WERI-Rb-1 (cell line): Measurements from ENCODE around the gene CHD6.

Experiments
- DNase-seq: peaks from one replicate; pipeline ENCODE4 v3.0.0-alpha.2; 2020
- H3K27ac ChIP-seq: fragments of 250-450 bp; sonication (Bioruptor Pico); 2 replicates; pipeline ENCODE4 v1.5.1; 2020; ENCODE audit warnings: mild to moderate bottlenecking, moderate library complexity
- H3K27me3 ChIP-seq: fragments of 250-450 bp; sonication (Bioruptor Pico); 2 replicates; pipeline ENCODE4 v1.5.1; 2021; ENCODE audit warnings: mild to moderate bottlenecking, low read depth, moderate library complexity; ENCODE audit not compliant: insufficient read depth, severe bottlenecking
- H3K36me3 ChIP-seq: fragments of 250-450 bp; sonication (Bioruptor Pico); 2 replicates; pipeline ENCODE4 v1.5.1; 2020; ENCODE audit warnings: mild to moderate bottlenecking, moderate library complexity
- H3K4me3 ChIP-seq: 2 replicates; pipeline ENCODE4 v1.5.1; 2011; ENCODE audit warnings: low read depth, mild to moderate bottlenecking, control low read depth, low read length
- H3K9me3 ChIP-seq: fragments of 250-450 bp; sonication (Bioruptor Pico); 2 replicates; pipeline ENCODE4 v1.5.1; 2021; ENCODE audit warnings: mild to moderate bottlenecking, moderate library complexity; ENCODE audit not compliant: severe bottlenecking
- TF ChIP-seq, protein P1 (sequence below): IDR thresholded peaks from 2 replicates; pipeline ENCODE4 v1.5.1; 2011; ENCODE audit warnings: low read depth, mild to moderate bottlenecking, control low read depth, inconsistent platforms, low read length

The CHD6 gene

DNA sequence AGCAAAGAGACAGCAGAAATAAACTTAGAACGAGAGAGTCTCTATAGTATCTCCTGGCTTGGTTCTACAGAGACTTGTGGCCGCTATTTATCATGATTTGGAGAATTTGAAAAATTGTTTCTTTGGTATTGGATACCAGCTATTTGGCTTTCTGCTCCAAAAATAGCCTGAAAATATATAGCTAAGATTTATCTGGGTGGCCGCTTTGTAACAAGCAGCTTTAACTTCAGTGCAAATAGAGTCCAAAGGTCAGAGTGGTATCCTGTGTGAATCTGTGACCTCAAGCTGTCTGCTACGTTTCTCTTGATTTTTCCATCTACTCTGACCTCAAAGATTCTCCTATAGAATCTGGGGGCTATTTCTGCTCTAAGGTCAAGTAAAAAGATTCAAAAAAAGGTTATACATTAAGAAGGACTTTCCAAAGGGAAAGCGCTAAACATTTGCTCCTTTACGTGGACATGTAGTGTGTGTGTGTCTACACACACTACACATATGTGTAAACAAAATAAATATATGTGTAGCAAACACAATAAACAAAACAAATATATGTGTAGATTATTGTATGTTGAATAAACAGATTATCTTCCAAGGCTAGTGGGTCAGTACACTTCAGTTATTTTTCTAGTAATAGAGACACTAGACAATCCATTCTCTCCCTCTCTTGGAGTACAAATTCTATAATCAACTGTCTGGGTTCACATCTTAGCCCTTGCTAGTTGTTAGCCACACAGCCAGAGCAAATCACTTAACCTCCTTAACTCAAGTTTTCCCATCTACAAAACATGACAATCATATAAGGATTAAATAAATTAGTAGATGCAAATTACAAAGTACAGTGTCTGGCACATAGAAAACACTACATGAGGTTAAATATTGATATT is 40.8 kb downstream of the CHD6 start:
- Histone ChIP-seq H3K4me3 (no peak overlapping the region), H3K9me3 (no peaks in the 10 kb centered on the region), H3K36me3 (no peaks in the 10 kb centered on the region), H3K27ac (no peak overlapping the region), H3K27me3 (no peaks in the 10 kb centered on the region)
- no peak for DNase-seq
- TF ChIP-seq, protein P1, sequence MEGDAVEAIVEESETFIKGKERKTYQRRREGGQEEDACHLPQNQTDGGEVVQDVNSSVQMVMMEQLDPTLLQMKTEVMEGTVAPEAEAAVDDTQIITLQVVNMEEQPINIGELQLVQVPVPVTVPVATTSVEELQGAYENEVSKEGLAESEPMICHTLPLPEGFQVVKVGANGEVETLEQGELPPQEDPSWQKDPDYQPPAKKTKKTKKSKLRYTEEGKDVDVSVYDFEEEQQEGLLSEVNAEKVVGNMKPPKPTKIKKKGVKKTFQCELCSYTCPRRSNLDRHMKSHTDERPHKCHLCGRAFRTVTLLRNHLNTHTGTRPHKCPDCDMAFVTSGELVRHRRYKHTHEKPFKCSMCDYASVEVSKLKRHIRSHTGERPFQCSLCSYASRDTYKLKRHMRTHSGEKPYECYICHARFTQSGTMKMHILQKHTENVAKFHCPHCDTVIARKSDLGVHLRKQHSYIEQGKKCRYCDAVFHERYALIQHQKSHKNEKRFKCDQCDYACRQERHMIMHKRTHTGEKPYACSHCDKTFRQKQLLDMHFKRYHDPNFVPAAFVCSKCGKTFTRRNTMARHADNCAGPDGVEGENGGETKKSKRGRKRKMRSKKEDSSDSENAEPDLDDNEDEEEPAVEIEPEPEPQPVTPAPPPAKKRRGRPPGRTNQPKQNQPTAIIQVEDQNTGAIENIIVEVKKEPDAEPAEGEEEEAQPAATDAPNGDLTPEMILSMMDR, result no peak

DNA sequence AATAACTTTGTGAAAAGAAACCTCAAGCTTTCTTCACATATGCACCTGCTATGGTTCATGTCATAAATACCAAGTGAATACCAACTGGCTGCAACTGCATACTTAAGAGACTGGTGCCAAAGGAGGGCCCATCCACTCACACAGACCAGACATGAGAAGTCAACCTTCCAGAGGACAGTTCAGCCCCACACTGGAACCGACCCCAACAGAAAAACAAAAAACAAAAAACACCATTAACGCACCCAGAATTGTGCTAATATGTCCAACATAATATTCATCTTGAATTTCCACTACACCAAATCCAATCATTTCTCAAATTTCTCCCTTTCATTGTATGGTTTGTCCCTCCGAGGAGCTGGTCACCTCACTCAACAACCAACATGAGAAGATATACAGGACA is 42.8 kb downstream of the CHD6 start:
- Histone ChIP-seq H3K27ac (no peak overlapping the region), H3K27me3 (no peaks in the 10 kb centered on the region), H3K9me3 (no peaks in the 10 kb centered on the region), H3K36me3 (no peaks in the 10 kb centered on the region), H3K4me3 (no peak overlapping the region)
- DNase-seq, result no peak
- TF ChIP-seq, protein P1, result no peak

DNA sequence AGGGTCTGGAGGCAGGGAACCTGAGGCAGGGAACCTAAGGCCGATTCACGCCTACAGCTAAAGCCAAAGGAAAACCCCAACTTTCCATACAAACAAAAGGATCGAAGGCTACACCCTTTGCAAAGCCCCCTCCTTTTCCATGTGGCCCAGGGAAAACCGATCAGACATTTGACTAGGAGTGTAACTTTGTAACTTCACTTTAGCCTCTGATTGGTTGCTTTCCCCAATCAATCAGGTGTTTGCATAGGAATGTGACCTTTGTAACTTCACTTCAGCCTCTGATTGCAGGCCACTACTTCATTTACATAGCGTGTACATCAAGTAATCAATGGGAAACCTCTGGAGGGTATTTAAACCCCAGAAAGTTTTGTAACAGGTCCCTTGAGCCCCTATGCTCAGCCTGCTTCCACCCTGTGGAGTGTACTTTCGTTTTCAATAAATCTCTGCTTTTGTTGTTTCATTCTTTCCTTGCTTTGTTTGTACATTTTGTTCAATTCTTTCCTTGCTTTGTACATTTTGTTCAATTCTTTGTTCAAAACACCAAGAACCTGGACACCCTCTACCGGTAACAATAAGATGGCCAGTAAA is 43.3 kb downstream of the CHD6 start:
- no peak overlapping the region for H3K27ac ChIP-seq
- no peaks in the 10 kb centered on the region for H3K9me3 ChIP-seq
- no peak for DNase-seq
- no peaks in the 10 kb centered on the region for H3K27me3 ChIP-seq
- TF ChIP-seq, protein P1, result no peak
- no peaks in the 10 kb centered on the region for H3K36me3 ChIP-seq
- H3K4me3 ChIP-seq, result no peak overlapping the region

DNA sequence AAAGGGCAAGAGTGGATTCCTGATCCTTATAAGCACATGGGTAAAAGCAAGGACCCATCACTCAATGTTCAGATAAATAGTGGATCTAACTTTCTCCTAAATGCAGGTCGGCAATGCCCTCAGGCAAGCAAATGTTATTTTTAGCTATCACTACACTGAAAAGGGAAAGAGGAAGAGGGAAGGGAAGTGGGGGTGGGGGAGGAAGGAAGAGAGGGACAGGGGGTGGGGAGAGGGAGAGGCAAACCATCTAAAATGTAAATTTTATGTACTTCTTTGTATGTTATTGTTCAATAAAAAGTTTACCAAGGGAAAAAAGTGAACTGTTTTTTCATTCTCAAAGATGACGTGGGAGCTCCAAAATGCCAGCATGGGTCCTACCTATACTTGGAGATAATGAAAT is 44.2 kb downstream of the CHD6 start:
- H3K27me3 ChIP-seq, result no peaks in the 10 kb centered on the region
- no peaks in the 10 kb centered on the region for H3K9me3 ChIP-seq
- no peak for DNase-seq
- H3K36me3 ChIP-seq, result no peaks in the 10 kb centered on the region
- H3K4me3 ChIP-seq, result no peak overlapping the region
- no peak overlapping the region for H3K27ac ChIP-seq
- TF ChIP-seq, protein P1, result no peak

DNA sequence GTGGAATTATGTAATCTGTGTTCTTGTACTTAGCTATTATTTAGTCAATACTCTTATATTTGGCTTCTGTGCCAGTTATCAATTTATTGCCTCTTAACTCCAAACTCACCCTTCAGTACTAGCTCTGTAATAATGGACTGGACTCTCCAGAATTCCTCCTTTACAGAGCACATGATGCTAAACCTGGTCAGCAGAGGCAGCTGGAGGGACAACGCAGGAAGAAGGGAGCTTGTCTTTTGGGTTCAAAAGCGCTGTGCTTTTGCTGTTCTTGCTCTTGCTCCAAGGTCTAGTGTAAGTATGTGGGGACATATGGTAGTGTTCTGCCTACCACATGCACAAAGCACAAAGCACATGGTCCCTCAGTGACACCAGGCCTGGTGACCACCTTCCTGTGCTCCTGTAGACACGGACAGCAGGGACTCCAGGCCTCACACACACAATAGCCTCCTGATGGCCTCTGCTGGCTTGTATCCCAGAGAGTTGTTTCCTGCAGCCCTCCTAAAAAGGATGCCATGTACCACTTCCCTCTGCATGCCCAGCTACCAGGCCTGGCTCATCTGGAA is 46.1 kb downstream of the CHD6 start:
- Histone ChIP-seq H3K27ac (no peak overlapping the region), H3K4me3 (no peak overlapping the region), H3K36me3 (peaks cover 1% of the 10 kb centered on the region; the same call in 1 of the 2 replicates), H3K9me3 (no peaks in the 10 kb centered on the region), H3K27me3 (no peaks in the 10 kb centered on the region)
- no peak for DNase-seq
- TF ChIP-seq, protein P1, result no peak
